Duodenal mucosa (tissue), 2 donors: ENCODE measurements around the gene CNPY2.
"Not testable (repeated sequence)": the region's sequence is repeated elsewhere in the genome, so short reads cannot be mapped to it uniquely, and the experiment has no call there.

Experiments
- H3K27ac ChIP-seq: one replicate; pipeline ENCODE4 v1.7.0; 2013; ENCODE audit warnings: low read depth, low read length
- H3K27me3 ChIP-seq, 2 donors: one replicate each; pipeline ENCODE4 v1.7.0; 2013; ENCODE audit warnings: low read length in 2 of 2, control low read depth in 1 of 2; ENCODE audit not compliant: insufficient read depth in 2 of 2, control insufficient read depth in 1 of 2
- H3K36me3 ChIP-seq, 2 donors: one replicate each; pipeline ENCODE4 v1.7.0; 2013; ENCODE audit warnings: low read length in 2 of 2, control low read depth in 1 of 2; ENCODE audit not compliant: insufficient read depth in 2 of 2, control insufficient read depth in 1 of 2
- H3K4me1 ChIP-seq, 2 donors: one replicate each; pipeline ENCODE4 v1.7.0; 2013; ENCODE audit warnings: low read length in 2 of 2, control low read depth in 1 of 2; ENCODE audit not compliant: insufficient read depth in 2 of 2, control insufficient read depth in 1 of 2
- H3K4me3 ChIP-seq, 2 donors: one replicate each; pipeline ENCODE4 v1.7.0; 2013; ENCODE audit warnings: low read length in 2 of 2, low read depth in 1 of 2
- H3K9ac ChIP-seq, 2 donors: one replicate each; pipeline ENCODE4 v1.7.0; 2013; ENCODE audit warnings: low read length in 2 of 2, low read depth in 1 of 2
- H3K9me3 ChIP-seq, 2 donors: one replicate each; pipeline ENCODE4 v1.7.0; 2013; ENCODE audit warnings: low read length in 2 of 2, control low read depth in 1 of 2; ENCODE audit not compliant: control insufficient read depth in 1 of 2

The CNPY2 gene

DNA sequence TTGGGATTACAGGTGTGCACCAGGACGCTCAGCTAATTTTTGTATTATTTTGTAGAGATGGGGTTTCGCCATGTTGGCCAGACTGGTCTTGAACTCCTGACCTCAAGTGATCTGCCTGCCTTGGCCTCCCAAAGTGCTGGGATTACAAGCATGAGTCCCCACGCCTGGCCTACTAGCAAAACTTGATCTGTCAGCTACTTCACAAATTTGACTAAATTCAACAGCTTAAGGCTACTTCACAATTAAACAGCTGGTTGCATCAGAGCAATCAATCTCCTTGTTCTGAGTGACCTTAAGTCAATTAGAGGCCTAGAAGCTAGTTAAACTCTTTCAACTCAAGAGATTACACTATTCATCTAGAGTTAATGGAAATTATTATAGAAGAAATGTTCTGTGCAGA, 36.9 kb downstream of the CNPY2 start:
- Histone ChIP-seq H3K27me3 (no peaks in the 10 kb centered on the region), H3K4me3 (no peak overlapping the region), H3K36me3 (peaks cover 36 to 68% of the 10 kb centered on the region in 2 donors), H3K4me1 (no peaks in the 10 kb centered on the region), H3K27ac (no peak overlapping the region), H3K9me3 (no peaks in the 10 kb centered on the region), H3K9ac (no peak overlapping the region)

DNA sequence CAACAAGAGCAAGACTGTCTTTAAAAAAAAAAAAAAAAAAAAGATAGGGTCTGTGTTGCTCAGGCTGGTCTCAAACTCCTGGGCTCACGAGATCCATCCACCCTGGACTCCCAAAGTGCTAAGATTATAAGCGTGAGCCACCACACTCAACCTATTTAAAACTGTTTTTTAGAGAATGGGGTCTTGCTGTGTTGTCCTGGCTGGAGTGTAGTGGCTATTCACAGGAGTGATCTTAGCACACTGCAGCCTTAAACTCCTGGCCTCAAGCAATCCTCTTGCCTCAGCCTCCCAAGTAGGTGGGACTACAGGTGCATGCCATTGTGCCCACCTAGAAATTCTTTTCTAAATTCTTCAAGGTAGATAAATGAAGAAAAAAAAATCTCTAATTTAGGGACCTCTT, 41.5 kb downstream of the CNPY2 start:
- no peaks in the 10 kb centered on the region for H3K4me1 ChIP-seq
- no peak overlapping the region for H3K27ac ChIP-seq
- H3K27me3 ChIP-seq = no peaks in the 10 kb centered on the region
- H3K36me3 ChIP-seq = peaks cover 22 to 74% of the 10 kb centered on the region in 2 donors
- no peaks in the 10 kb centered on the region for H3K9me3 ChIP-seq
- no peak overlapping the region for H3K9ac ChIP-seq
- no peak overlapping the region for H3K4me3 ChIP-seq

DNA sequence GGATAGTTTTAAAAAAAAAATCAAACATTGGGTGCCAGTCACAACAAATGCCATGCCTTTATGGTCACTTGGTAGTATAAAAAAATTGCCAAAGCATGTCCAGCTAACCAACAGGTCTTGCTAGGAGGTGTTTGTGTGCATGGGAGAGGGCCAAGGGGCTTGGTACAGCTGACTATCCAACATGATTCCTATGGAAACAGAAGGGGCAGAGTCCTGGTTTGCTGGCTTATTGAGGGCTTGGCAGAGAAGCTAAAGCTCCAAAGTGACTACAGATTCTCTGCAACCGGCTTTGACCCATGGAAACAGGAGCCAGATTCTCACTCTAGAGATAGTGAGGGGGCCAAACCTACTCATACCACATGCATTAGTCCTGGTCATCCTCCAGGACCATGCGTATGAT, 43.3 kb downstream of the CNPY2 start:
- not testable (repeated sequence) for H3K27me3 ChIP-seq, H3K9me3 ChIP-seq, H3K4me1 ChIP-seq, H3K4me3 ChIP-seq, H3K27ac ChIP-seq, H3K9ac ChIP-seq
- H3K36me3 ChIP-seq = peaks cover 22 to 59% of the 10 kb centered on the region in 2 donors

DNA sequence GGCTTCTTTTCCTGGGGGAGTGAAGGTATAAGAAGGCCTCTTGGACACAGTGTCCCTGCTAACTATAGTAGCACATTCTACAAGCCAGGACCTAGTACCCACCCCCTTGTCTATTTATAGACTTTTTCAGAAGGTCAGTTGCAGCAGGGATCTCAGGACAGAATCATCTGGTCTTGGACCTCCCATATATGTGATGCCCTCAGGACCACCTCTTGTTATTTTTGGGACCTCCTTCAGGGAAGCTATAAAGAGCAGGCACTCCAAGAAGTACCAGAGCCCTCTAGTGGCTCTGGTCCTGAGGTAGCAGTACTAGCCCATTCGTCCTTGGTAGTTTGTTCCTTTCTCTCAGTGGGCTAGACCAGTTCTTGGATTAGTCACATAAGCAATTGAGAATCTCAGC, 44.8 kb downstream of the CNPY2 start:
- Histone ChIP-seq H3K27me3 (no peaks in the 10 kb centered on the region), H3K4me3 (no peak overlapping the region), H3K36me3 (peaks cover 21 to 56% of the 10 kb centered on the region in 2 donors), H3K27ac (no peak overlapping the region), H3K9me3 (no peaks in the 10 kb centered on the region), H3K9ac (no peak overlapping the region), H3K4me1 (peaks cover 6 to 15% of the 10 kb centered on the region in 2 donors)

DNA sequence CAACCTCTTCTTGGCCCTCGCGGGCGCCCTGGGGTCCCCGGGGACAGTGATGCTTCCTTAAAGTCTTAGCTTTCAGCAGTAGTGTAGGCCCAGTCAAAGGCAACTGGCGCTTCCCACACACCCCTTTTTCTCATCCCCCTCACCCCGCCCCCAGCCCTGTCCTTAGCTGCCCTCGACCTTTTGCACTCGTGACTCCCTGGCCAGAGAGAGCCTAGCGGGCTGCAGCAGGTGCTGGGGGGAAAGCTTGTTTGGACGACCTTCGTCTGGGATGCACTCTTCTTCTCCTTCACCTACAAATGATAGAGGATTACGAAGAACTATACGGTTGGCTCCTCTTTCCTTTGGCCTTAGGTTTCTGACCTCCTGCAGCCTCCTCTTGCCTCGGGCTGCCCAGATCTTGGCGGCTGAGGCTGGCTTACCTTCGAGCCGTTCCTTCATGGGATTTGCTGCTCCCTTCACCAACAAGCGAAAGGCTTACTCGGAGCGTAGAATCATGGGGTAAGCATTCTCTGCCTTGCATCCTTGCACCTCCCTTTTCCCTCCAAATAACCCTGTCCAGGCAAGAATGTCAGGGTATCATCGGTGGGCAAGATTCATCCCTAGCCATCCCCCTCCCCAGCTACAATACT, 48.2 kb downstream of the CNPY2 start:
- H3K27me3 ChIP-seq = no peaks in the 10 kb centered on the region
- peak overlapping the region; percentile 33 to 91 for H3K9ac ChIP-seq
- H3K9me3 ChIP-seq = no peaks in the 10 kb centered on the region
- H3K27ac ChIP-seq = peak overlapping the region; percentile 91
- peak overlapping the region; percentile 82 to 87 for H3K4me3 ChIP-seq
- H3K36me3 ChIP-seq = peaks cover 0 to 23% of the 10 kb centered on the region in 2 donors
- peaks cover 6 to 15% of the 10 kb centered on the region in 2 donors for H3K4me1 ChIP-seq

- H3K9ac ChIP-seq = peak within 1 kb of the TSS; percentile 69 to 91
- H3K36me3 ChIP-seq = peaks cover 0 to 18% of the 10 kb centered on the region in 2 donors
Measured at GRCh38 chr12:56266693-56267442, 48.9 kb downstream of the CNPY2 start, which contains the start of gene COQ10A. Gene COQ10A (plus strand): TSS chr12:56266942. CDS start chr12:56267119, 177 bp downstream.

GRCh38 chr12:56266068-56266692, 49.6 kb downstream of the CNPY2 start:
- Histone ChIP-seq H3K4me3 (peak overlapping the region; percentile 82 to 87), H3K36me3 (peaks cover 0 to 12% of the 10 kb centered on the region in 2 donors), H3K4me1 (peaks cover 6 to 15% of the 10 kb centered on the region in 2 donors), H3K9ac (peak overlapping the region; percentile 69 to 91), H3K27ac (peak overlapping the region; percentile 91)
- not testable (repeated sequence) for H3K9me3 ChIP-seq, H3K27me3 ChIP-seq

More at GRCh38 chr12:56266693-56267442, 48.9 kb downstream of the CNPY2 start, which contains the start of gene COQ10A:
- Histone ChIP-seq H3K27me3 (no peaks in the 10 kb centered on the region), H3K27ac (peak within 1 kb of the TSS; percentile 91), H3K4me3 (peak within 1 kb of the TSS; percentile 82 to 87), H3K4me1 (peaks cover 6 to 15% of the 10 kb centered on the region in 2 donors), H3K9me3 (no peaks in the 10 kb centered on the region)

- not testable (repeated sequence) for H3K9ac ChIP-seq, H3K27ac ChIP-seq, H3K27me3 ChIP-seq, H3K9me3 ChIP-seq, H3K36me3 ChIP-seq, H3K4me3 ChIP-seq
- H3K4me1 ChIP-seq = peaks cover 6 to 15% of the 10 kb centered on the region in 2 donors
Measured at GRCh38 chr12:56262955-56263354, 52.8 kb downstream of the CNPY2 start.

GRCh38 chr12:56261503-56262232, 54.1 kb downstream of the CNPY2 start:
- peaks cover 9 to 15% of the 10 kb centered on the region in 2 donors for H3K4me1 ChIP-seq
- H3K27me3 ChIP-seq = no peaks in the 10 kb centered on the region
- no peak overlapping the region for H3K9ac ChIP-seq
- H3K4me3 ChIP-seq = no peak overlapping the region
- H3K36me3 ChIP-seq = peaks cover 0 to 6% of the 10 kb centered on the region in 2 donors
- H3K27ac ChIP-seq = no peak overlapping the region
- no peaks in the 10 kb centered on the region for H3K9me3 ChIP-seq
